OCI-LY3 (cell line): Measurements from ENCODE around the gene NDST3.

Experiments used
- EZH2phosphoT487 ChIP-seq: fragments of 200-600 bp; shearing (Covaris generic); IDR thresholded peaks from 2 replicates; pipeline ENCODE4 v1.6.1; 2018; ENCODE audit warnings: antibody characterized with exemption, mixed run types, low read depth
- TF ChIP-seq, protein P1 (sequence below): fragments of 200-600, 300-600 bp; sonication (generic); IDR thresholded peaks from 2 replicates; pipeline ENCODE4 v1.5.1; 2014; ENCODE audit warnings: antibody characterized with exemption, low read length, low read depth

DNA sequence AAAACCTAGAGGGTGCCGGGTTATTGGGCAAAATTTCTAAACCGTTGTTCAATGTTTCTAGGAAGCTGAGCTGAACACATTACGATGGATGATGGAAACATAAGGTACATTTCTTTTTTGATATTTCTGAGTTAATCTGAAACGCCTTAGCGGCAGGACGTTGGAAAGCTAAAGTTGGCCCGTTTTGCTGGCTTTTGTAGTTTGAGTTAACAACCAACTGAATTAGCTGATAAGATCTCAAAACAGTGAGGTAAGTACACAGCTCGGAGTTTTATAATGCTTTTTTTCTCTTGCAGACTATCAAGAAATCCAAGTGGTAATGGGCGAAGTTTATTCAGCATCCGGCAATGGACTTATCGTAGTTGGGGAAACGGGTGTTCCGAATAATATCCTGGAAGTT lies 245.0 kb downstream of the NDST3 start:
- TF ChIP-seq, protein P1, sequence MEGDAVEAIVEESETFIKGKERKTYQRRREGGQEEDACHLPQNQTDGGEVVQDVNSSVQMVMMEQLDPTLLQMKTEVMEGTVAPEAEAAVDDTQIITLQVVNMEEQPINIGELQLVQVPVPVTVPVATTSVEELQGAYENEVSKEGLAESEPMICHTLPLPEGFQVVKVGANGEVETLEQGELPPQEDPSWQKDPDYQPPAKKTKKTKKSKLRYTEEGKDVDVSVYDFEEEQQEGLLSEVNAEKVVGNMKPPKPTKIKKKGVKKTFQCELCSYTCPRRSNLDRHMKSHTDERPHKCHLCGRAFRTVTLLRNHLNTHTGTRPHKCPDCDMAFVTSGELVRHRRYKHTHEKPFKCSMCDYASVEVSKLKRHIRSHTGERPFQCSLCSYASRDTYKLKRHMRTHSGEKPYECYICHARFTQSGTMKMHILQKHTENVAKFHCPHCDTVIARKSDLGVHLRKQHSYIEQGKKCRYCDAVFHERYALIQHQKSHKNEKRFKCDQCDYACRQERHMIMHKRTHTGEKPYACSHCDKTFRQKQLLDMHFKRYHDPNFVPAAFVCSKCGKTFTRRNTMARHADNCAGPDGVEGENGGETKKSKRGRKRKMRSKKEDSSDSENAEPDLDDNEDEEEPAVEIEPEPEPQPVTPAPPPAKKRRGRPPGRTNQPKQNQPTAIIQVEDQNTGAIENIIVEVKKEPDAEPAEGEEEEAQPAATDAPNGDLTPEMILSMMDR: no peak
- no peak for TF ChIP-seq EZH2phosphoT487
